ENCODE results near the gene PDE1C.

Gene PDE1C

DNA sequence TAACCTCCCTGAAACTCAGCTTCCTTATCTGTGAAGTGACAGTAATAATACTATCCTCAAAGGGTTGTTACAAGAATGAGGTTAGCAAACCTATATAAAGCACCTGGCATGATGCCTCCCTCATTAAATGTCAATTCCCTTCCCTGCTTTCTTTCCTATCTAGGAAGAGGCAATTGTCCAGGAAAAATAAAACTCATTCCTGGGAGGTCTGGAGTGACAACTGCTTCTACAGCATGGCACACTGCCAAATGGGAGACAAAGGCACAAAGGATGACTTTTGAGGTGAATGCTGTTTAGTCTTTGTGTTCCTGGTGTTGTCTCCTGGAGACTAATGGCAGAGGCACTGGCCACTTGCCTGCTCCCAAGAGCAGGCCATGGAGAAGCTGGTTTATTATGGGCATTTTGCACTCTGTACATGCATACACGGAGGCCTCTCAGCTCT lies 32.2 kb upstream of the PDE1C start:
- H2AK5ac ChIP-seq (ENCODE audit: low read length), result no peak overlapping the region
- H3K79me2 ChIP-seq (ENCODE audit: control insufficient read depth, insufficient read depth, low read length, poor library complexity), result no peaks in the 10 kb centered on the region
- no peaks in the 10 kb centered on the region for H3K27me3 ChIP-seq (ENCODE audit: insufficient read depth, low read length)
- no peaks in the 10 kb centered on the region for H3K9me3 ChIP-seq (ENCODE audit: insufficient read depth, low read depth, low read length)
- H3K4me1 ChIP-seq (ENCODE audit: control insufficient read depth in 1 of 2, insufficient read depth in 2 of 2, low read length in 2 of 2), result no peaks in the 10 kb centered on the region
- WGBS (ENCODE audit: extremely low coverage, insufficient coverage, insufficient read length), result no CpG with 5 or more reads among the region's 1 CpG
- no peak overlapping the region for H3K27ac ChIP-seq (ENCODE audit: low read depth, low read length)
- no peak overlapping the region for H3K23ac ChIP-seq (ENCODE audit: low read length)
- H3K79me1 ChIP-seq (ENCODE audit: low read length), result no peaks in the 10 kb centered on the region
- H4K12ac ChIP-seq (ENCODE audit: low read depth, low read length), result no peak overlapping the region
- no peak overlapping the region for H3K14ac ChIP-seq (ENCODE audit: low read length)
- no peak overlapping the region for H3K9ac ChIP-seq (ENCODE audit: low read length)
- no peak overlapping the region for H3K4me2 ChIP-seq (ENCODE audit: low read length)
- H2BK120ac ChIP-seq (ENCODE audit: insufficient read depth, low read length, poor library complexity), result no peak overlapping the region
- no peak for DNase-seq
- no peak overlapping the region for H3K4me3 ChIP-seq (ENCODE audit: low read depth, low read length)
- no peak overlapping the region for H3K4ac ChIP-seq (ENCODE audit: low read depth, low read length)
- no peaks in the 10 kb centered on the region for H3K36me3 ChIP-seq (ENCODE audit: control insufficient read depth in 1 of 2, insufficient read depth in 2 of 2, low read length in 2 of 2)
- no peak overlapping the region for H3K18ac ChIP-seq (ENCODE audit: low read length)
- no peak overlapping the region for H2BK5ac ChIP-seq (ENCODE audit: low read depth, low read length, poor library complexity)
- H4K91ac ChIP-seq (ENCODE audit: low read depth, low read length), result no peak overlapping the region
- no peak overlapping the region for H2AFZ ChIP-seq (ENCODE audit: insufficient read depth, low read length, poor library complexity)
- no peak overlapping the region for H4K8ac ChIP-seq (ENCODE audit: low read depth, low read length)
- H2BK12ac ChIP-seq (ENCODE audit: low read length), result no peak overlapping the region

- no peaks in the 10 kb centered on the region for H3K9me3 ChIP-seq (ENCODE audit: insufficient read depth, low read depth, low read length)
- H4K91ac ChIP-seq (ENCODE audit: low read depth, low read length), result no peak overlapping the region
- H2BK12ac ChIP-seq (ENCODE audit: low read length), result no peak overlapping the region
- no peaks in the 10 kb centered on the region for H3K79me2 ChIP-seq (ENCODE audit: control insufficient read depth, insufficient read depth, low read length, poor library complexity)
- H3K18ac ChIP-seq (ENCODE audit: low read length), result no peak overlapping the region
- no peaks in the 10 kb centered on the region for H3K4me1 ChIP-seq (ENCODE audit: control insufficient read depth in 1 of 2, insufficient read depth in 2 of 2, low read length in 2 of 2)
- H3K27ac ChIP-seq (ENCODE audit: low read depth, low read length), result no peak overlapping the region
- H2AK5ac ChIP-seq (ENCODE audit: low read length), result no peak overlapping the region
- H3K9ac ChIP-seq (ENCODE audit: low read length), result no peak overlapping the region
- H2BK5ac ChIP-seq (ENCODE audit: low read depth, low read length, poor library complexity), result no peak overlapping the region
- no peaks in the 10 kb centered on the region for H3K36me3 ChIP-seq (ENCODE audit: control insufficient read depth in 1 of 2, insufficient read depth in 2 of 2, low read length in 2 of 2)
- H3K4me2 ChIP-seq (ENCODE audit: low read length), result no peak overlapping the region
- DNase-seq, result no peak
- no peak overlapping the region for H3K14ac ChIP-seq (ENCODE audit: low read length)
- no CpG with 5 or more reads among the region's 2 CpGs for WGBS (ENCODE audit: extremely low coverage, insufficient coverage, insufficient read length)
- no peak overlapping the region for H2BK120ac ChIP-seq (ENCODE audit: insufficient read depth, low read length, poor library complexity)
- no peak overlapping the region for H2AFZ ChIP-seq (ENCODE audit: insufficient read depth, low read length, poor library complexity)
- no peak overlapping the region for H3K4me3 ChIP-seq (ENCODE audit: low read depth, low read length)
- no peaks in the 10 kb centered on the region for H3K79me1 ChIP-seq (ENCODE audit: low read length)
- no peak overlapping the region for H4K8ac ChIP-seq (ENCODE audit: low read depth, low read length)
- H3K4ac ChIP-seq (ENCODE audit: low read depth, low read length), result no peak overlapping the region
- H3K23ac ChIP-seq (ENCODE audit: low read length), result no peak overlapping the region
- no peaks in the 10 kb centered on the region for H3K27me3 ChIP-seq (ENCODE audit: insufficient read depth, low read length)
- H4K12ac ChIP-seq (ENCODE audit: low read depth, low read length), result no peak overlapping the region
Observed at GRCh38 chr7:32100407-32100907, 30.2 kb upstream of the PDE1C start.

- Histone ChIP-seq H2BK5ac (ENCODE audit: low read depth, low read length, poor library complexity) (no peak overlapping the region), H3K79me1 (ENCODE audit: low read length) (no peaks in the 10 kb centered on the region), H3K14ac (ENCODE audit: low read length) (no peak overlapping the region), H3K4me3 (ENCODE audit: low read depth, low read length) (no peak overlapping the region), H3K23ac (ENCODE audit: low read length) (no peak overlapping the region), H3K9me3 (ENCODE audit: insufficient read depth, low read depth, low read length) (no peaks in the 10 kb centered on the region), H3K79me2 (ENCODE audit: control insufficient read depth, insufficient read depth, low read length, poor library complexity) (no peaks in the 10 kb centered on the region), H3K4ac (ENCODE audit: low read depth, low read length) (no peak overlapping the region), H2BK120ac (ENCODE audit: insufficient read depth, low read length, poor library complexity) (no peak overlapping the region), H3K4me2 (ENCODE audit: low read length) (no peak overlapping the region), H3K36me3 (ENCODE audit: control insufficient read depth in 1 of 2, insufficient read depth in 2 of 2, low read length in 2 of 2) (no peaks in the 10 kb centered on the region), H3K27ac (ENCODE audit: low read depth, low read length) (no peak overlapping the region), H2AK5ac (ENCODE audit: low read length) (no peak overlapping the region), H2AFZ (ENCODE audit: insufficient read depth, low read length, poor library complexity) (no peak overlapping the region), H2BK12ac (ENCODE audit: low read length) (no peak overlapping the region), H3K18ac (ENCODE audit: low read length) (no peak overlapping the region), H3K4me1 (ENCODE audit: control insufficient read depth in 1 of 2, insufficient read depth in 2 of 2, low read length in 2 of 2) (no peaks in the 10 kb centered on the region), H4K12ac (ENCODE audit: low read depth, low read length) (no peak overlapping the region), H3K27me3 (ENCODE audit: insufficient read depth, low read length) (no peaks in the 10 kb centered on the region), H4K91ac (ENCODE audit: low read depth, low read length) (no peak overlapping the region), H3K9ac (ENCODE audit: low read length) (no peak overlapping the region), H4K8ac (ENCODE audit: low read depth, low read length) (no peak overlapping the region)
- WGBS (ENCODE audit: extremely low coverage, insufficient coverage, insufficient read length), result no CpG with 5 or more reads among the region's 4 CpGs
- DNase-seq, result no peak
Observed at GRCh38 chr7:32094516-32094915, 24.3 kb upstream of the PDE1C start.

DNA sequence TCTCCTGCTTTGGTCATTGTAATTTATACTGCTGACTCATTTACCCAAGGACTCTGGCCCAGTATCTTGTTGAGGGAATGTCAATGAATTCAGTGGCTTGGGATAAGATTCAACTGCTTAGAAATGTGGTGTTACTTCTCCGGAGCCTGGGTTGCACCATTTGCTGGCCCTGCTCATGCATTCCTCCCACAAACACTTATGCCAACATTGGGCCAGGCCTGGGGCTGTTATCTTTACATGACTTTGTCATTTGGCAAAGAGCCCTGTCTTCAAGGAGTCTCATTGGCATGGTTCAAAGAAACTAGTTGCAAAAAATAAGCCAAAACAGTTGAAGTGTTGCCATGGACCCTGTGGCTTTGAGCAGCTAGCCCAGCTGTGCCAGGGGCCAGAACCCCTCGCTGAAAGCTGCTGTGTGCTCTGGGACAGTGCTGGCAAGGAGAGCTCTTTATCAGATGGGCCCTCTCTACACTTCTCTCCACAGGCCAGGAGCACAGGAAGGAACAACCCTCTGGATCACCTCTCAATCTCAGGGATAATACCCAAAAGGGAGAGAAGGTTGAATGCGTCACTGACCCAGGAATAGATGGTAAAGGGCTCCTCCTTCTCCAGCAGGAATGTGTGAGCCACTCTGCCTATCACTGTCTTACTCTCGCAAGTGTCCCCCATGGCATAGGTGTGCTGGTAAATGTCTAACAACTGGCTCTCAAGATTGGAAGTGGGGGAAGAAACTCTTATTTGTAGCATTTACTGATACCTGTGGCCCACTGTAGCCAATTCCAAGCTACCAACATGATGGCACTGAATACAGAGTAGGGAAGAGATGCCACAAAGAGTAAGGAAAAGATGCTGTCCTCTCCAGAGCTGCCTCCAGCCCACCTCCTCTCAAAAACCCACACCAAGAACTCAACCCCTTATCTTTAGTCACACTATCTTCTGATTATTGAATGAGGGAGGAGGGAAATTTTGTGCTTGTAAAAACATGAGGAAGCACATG lies 23.5 kb upstream of the PDE1C start:
- Histone ChIP-seq H3K4me2 (ENCODE audit: low read length) (no peak overlapping the region), H3K4me1 (ENCODE audit: control insufficient read depth in 1 of 2, insufficient read depth in 2 of 2, low read length in 2 of 2) (no peaks in the 10 kb centered on the region), H3K23ac (ENCODE audit: low read length) (no peak overlapping the region), H2BK12ac (ENCODE audit: low read length) (no peak overlapping the region), H2AK5ac (ENCODE audit: low read length) (no peak overlapping the region), H3K4ac (ENCODE audit: low read depth, low read length) (no peak overlapping the region), H3K14ac (ENCODE audit: low read length) (no peak overlapping the region), H3K79me2 (ENCODE audit: control insufficient read depth, insufficient read depth, low read length, poor library complexity) (no peaks in the 10 kb centered on the region), H3K4me3 (ENCODE audit: low read depth, low read length) (no peak overlapping the region), H3K27me3 (ENCODE audit: insufficient read depth, low read length) (no peaks in the 10 kb centered on the region), H4K12ac (ENCODE audit: low read depth, low read length) (no peak overlapping the region), H2BK5ac (ENCODE audit: low read depth, low read length, poor library complexity) (no peak overlapping the region), H3K36me3 (ENCODE audit: control insufficient read depth in 1 of 2, insufficient read depth in 2 of 2, low read length in 2 of 2) (no peaks in the 10 kb centered on the region), H3K79me1 (ENCODE audit: low read length) (no peaks in the 10 kb centered on the region), H3K18ac (ENCODE audit: low read length) (no peak overlapping the region), H4K91ac (ENCODE audit: low read depth, low read length) (no peak overlapping the region), H3K9ac (ENCODE audit: low read length) (no peak overlapping the region), H2BK120ac (ENCODE audit: insufficient read depth, low read length, poor library complexity) (no peak overlapping the region), H3K9me3 (ENCODE audit: insufficient read depth, low read depth, low read length) (no peaks in the 10 kb centered on the region), H2AFZ (ENCODE audit: insufficient read depth, low read length, poor library complexity) (no peak overlapping the region), H4K8ac (ENCODE audit: low read depth, low read length) (no peak overlapping the region), H3K27ac (ENCODE audit: low read depth, low read length) (no peak overlapping the region)
- WGBS (ENCODE audit: extremely low coverage, insufficient coverage, insufficient read length), result no CpG with 5 or more reads among the region's 4 CpGs
- no peak for DNase-seq
